GM23248 (cell line): ENCODE results near the gene NEURL4. TPM values are rescaled to one million over a fixed set of nuclear protein-coding genes. Genes with fewer than 3 reads are reported as not detected.
"Not testable (repeated sequence)": the region's sequence is repeated elsewhere in the genome, so short reads cannot be mapped to it uniquely, and the experiment has no call there.

Experiments
- DNase-seq: peaks from one replicate; pipeline ENCODE4 v3.0.0-alpha.2; 2015
- H2AFZ ChIP-seq: fragments of 200-600 bp; sonication (generic); 2 replicates; pipeline ENCODE4 v1.6.1; 2016; ENCODE audit warnings: antibody characterized with exemption
- H3F3A ChIP-seq: fragments of 200-600 bp; sonication (generic); 2 replicates; pipeline ENCODE4 v1.6.1; 2016; ENCODE audit warnings: mild to moderate bottlenecking, antibody characterized with exemption, mixed run types; ENCODE audit not compliant: insufficient read depth
- H3K27ac ChIP-seq: fragments of 200-600 bp; sonication (generic); 2 replicates; pipeline ENCODE4 v1.5.1; 2016; ENCODE audit warnings: mild to moderate bottlenecking
- H3K27me3 ChIP-seq: fragments of 200-600 bp; sonication (generic); replicated peaks from 2 replicates; pipeline ENCODE4 v1.6.1; 2016; ENCODE audit warnings: mild to moderate bottlenecking; ENCODE audit not compliant: insufficient read depth
- H3K36me3 ChIP-seq: fragments of 200-600 bp; sonication (generic); 2 replicates; pipeline ENCODE4 v1.6.1; 2016; ENCODE audit warnings: low read depth, mild to moderate bottlenecking
- H3K4me1 ChIP-seq: fragments of 200-600 bp; sonication (generic); 2 replicates; pipeline ENCODE4 v1.6.1; 2016; ENCODE audit warnings: mild to moderate bottlenecking; ENCODE audit not compliant: insufficient read depth
- H3K4me2 ChIP-seq: fragments of 200-600 bp; sonication (generic); one replicate; pipeline ENCODE4 v1.6.1; 2016; ENCODE audit warnings: mild to moderate bottlenecking; ENCODE audit not compliant: unreplicated experiment
- H3K4me3 ChIP-seq: fragments of 200-600 bp; sonication (generic); 2 replicates; pipeline ENCODE4 v1.5.1; 2016; ENCODE audit warnings: mild to moderate bottlenecking
- H3K79me2 ChIP-seq: fragments of 200-600 bp; sonication (generic); 2 replicates; pipeline ENCODE4 v1.6.1; 2016; ENCODE audit warnings: mild to moderate bottlenecking; ENCODE audit not compliant: insufficient read depth
- H3K9ac ChIP-seq: fragments of 200-600 bp; sonication (generic); 2 replicates; pipeline ENCODE4 v1.6.1; 2016; ENCODE audit warnings: mild to moderate bottlenecking
- H3K9me2 ChIP-seq: fragments of 200-600 bp; sonication (generic); 2 replicates; pipeline ENCODE4 v1.6.1; 2016; ENCODE audit warnings: mixed run types, mild to moderate bottlenecking, moderate library complexity; ENCODE audit not compliant: insufficient read depth
- H3K9me3 ChIP-seq: fragments of 200-600 bp; sonication (generic); one replicate; pipeline ENCODE4 v1.6.1; 2017; ENCODE audit warnings: low read depth
- H4K20me1 ChIP-seq: fragments of 200-600 bp; sonication (generic); 2 replicates; pipeline ENCODE4 v1.6.0; 2016; ENCODE audit not compliant: insufficient read depth
- EZH2 ChIP-seq: fragments of 200-600 bp; sonication (generic); IDR thresholded peaks from 2 replicates; pipeline ENCODE4 v1.6.1; 2018; ENCODE audit warnings: antibody characterized with exemption, mild to moderate bottlenecking; ENCODE audit not compliant: insufficient read depth, poor library complexity, severe bottlenecking
- EZH2phosphoT487 ChIP-seq: fragments of 200-600 bp; sonication (generic); IDR thresholded peaks from 2 replicates; pipeline ENCODE4 v1.6.1; 2018; ENCODE audit warnings: antibody characterized with exemption, moderate library complexity, mild to moderate bottlenecking, low read depth; ENCODE audit not compliant: insufficient read depth
- WGBS, 2 experiments: methylation state at CpG; one replicate each; pipeline ENCODE4 v1.1.6; 2015 to 2017; ENCODE audit warnings: low lambda C conversion rate in 2 of 2, low coverage in 1 of 2; ENCODE audit errors: missing lambda C conversion rate in 2 of 2; 5-methylcytosine and 5-hydroxymethylcytosine counted together
- in situ Hi-C: fragments of 300-500 bp; cut with MboI; formaldehyde crosslinking; loops from 2 replicates; pipeline ENCODE4 v1.15.0; 2020
- polyA plus RNA-seq: library from polyadenylated mRNA; unstranded; fragments of >200 nt; fragmentation: Nextera tagmentation; extraction: Ambion mirVana; gene quantifications from 2 replicates; pipeline ENCODE4 v1.2.1, GENCODE V29; 2016
- total RNA-seq: library from RNA; depleted of rRNA; stranded (reverse); fragments of >200 nt; shearing (Covaris generic); gene quantifications from 2 replicates; pipeline ENCODE4 v1.2.3, GENCODE V29; 2014; rRNA removed

Gene NEURL4
- total RNA-seq (12.8 and 20.1 TPM in 2 replicates), polyA plus RNA-seq (2.0 and 2.1 TPM in 2 replicates)

DNA sequence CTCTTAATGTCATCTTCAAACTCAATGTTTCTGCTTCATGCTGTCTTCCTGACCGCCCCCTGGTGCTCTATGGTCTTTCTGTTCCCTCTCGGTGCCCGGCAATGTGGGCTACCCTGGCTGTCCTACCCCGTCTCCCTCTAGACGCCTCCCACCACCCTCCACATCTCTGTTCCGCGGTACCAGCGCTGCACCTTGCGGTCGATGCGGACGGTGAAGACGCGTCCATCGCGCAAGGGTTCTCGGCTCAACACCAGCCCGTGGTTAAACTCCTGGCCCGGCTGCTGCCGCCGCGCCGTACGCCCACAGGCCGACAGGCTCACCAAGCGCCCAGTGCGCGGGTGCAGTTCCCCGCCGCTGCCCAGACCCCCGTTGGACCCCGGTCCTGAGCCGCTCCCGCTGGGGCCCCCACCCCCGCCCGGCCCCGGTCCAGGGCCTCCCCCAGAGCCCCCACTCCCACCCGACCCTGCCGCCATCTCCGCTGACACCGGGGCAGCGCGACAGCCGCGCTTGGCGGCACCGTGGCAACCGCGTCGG lies at the start of gene NEURL4:
Gene NEURL4 (minus strand): TSS at position 496 of the 534 bp plus-strand sequence. CDS start 23 bp downstream, at position 473.
- DNase-seq, result peak; percentile 76
- Histone ChIP-seq H3K9ac (peak within 1 kb of the TSS; percentile 80), H3K27me3 (no peaks in the 10 kb centered on the region), H3K4me3 (peak within 1 kb of the TSS; percentile 83), H3K27ac (peak within 1 kb of the TSS; percentile 60), H3K79me2 (peaks cover 21% of the 10 kb centered on the region), H3K4me1 (peaks cover 7% of the 10 kb centered on the region; the same call in 1 of the 2 replicates), H3K4me2 (peak within 1 kb of the TSS; percentile 88), H3F3A (no peaks in the 10 kb centered on the region), H3K9me2 (no peaks in the 10 kb centered on the region), H4K20me1 (no peaks in the 10 kb centered on the region), H3K9me3 (no peaks in the 10 kb centered on the region), H2AFZ (peak within 1 kb of the TSS; percentile 87), H3K36me3 (no peaks in the 10 kb centered on the region; the same call in 1 of the 2 replicates)
- 0 to 2% methylated on average over 35 to 49 of the region's 50 CpGs for WGBS, 2 experiments
- in situ Hi-C loops, result no loop called here
- TF ChIP-seq EZH2phosphoT487 (no peak), EZH2 (no peak)

DNA sequence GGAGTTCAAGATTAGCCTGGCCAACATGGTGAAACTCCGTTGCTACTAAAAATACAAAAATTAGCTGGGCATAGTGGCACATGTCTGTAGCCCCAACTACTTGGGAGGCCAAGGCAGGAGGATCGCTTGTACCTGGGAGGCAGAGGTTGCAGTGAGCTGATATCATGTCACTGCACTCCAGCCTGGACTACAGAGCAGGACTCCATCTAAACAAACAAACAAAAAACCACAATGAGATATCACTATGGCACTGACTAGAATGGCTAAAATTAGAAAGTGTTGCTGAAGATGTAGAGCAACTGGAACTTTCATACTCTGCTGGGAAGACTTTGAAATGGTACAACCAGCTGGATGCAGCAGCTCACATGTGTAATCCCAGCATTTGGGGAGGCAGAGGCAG lies 45.2 kb upstream of the NEURL4 start:
- no peaks in the 10 kb centered on the region for H3K36me3 ChIP-seq
- no peak overlapping the region for H3K4me3 ChIP-seq
- H2AFZ ChIP-seq, result no peak overlapping the region
- H3K9me3 ChIP-seq, result no peaks in the 10 kb centered on the region
- no peak for DNase-seq
- 71 to 88% methylated on average over 2 of the region's 2 CpGs for whole genome bisulfite sequencing, 2 experiments
- H3K4me1 ChIP-seq, result no peaks in the 10 kb centered on the region
- H3K27me3 ChIP-seq, result no peaks in the 10 kb centered on the region
- H3K79me2 ChIP-seq, result no peaks in the 10 kb centered on the region
- no peaks in the 10 kb centered on the region for H3K9me2 ChIP-seq
- H3K4me2 ChIP-seq, result no peak overlapping the region
- H4K20me1 ChIP-seq, result no peaks in the 10 kb centered on the region
- no peaks in the 10 kb centered on the region for H3F3A ChIP-seq
- no peak overlapping the region for H3K9ac ChIP-seq
- no peak for TF ChIP-seq EZH2phosphoT487
- no peak for TF ChIP-seq EZH2
- in situ Hi-C loops, result no loop called here
- H3K27ac ChIP-seq, result no peak overlapping the region

DNA sequence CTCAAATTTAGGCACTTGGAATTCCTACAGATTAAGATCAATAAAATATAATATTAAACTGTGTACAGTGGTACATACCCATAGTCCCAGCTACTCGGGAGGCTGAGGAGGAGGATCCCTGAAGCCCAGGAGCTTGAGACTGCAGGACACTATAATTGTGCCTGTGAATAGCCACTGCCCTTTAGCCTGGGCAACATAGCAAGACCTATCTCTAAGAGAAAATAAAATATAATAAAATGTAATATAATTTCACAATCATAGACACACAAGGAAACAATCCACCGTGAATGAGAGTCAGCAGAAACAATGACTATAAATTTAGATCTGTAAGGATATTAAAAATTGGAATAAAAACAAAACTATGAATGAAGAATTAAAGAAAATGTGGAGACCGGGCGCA lies 41.7 kb upstream of the NEURL4 start:
- Histone ChIP-seq H3K27ac (no peak overlapping the region), H3K9ac (no peak overlapping the region), H3K27me3 (no peaks in the 10 kb centered on the region), H3F3A (no peaks in the 10 kb centered on the region), H3K9me2 (no peaks in the 10 kb centered on the region), H3K4me1 (no peaks in the 10 kb centered on the region), H3K4me3 (no peak overlapping the region), H3K9me3 (no peaks in the 10 kb centered on the region), H4K20me1 (no peaks in the 10 kb centered on the region), H2AFZ (no peak overlapping the region), H3K79me2 (no peaks in the 10 kb centered on the region), H3K36me3 (no peaks in the 10 kb centered on the region), H3K4me2 (no peak overlapping the region)
- DNase-seq, result no peak
- in situ Hi-C loops, result no loop called here
- WGBS, 2 experiments, result 76 to 85% methylated on average over 4 of the region's 4 CpGs
- TF ChIP-seq EZH2phosphoT487, result no peak
- no peak for TF ChIP-seq EZH2

DNA sequence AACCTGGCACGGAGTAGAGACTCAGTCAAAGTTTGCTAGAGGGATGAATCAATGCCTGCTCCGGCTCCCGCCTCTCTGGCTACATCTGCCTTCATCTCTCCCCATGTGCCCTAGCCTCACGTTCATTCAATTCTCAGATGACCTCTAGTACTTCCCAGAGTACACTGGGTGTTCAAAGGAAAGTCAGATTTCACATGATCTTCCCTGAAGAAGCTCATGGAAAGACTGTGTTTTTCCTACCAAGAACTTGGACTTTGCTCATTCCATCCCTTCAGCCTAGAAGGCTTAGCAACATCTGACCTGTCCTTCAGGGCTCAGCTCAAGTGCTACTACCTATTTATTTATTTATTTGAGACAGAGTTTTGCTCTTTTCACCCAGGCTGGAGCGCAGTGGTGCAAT lies 40.7 kb upstream of the NEURL4 start:
- no peak for DNase-seq
- H2AFZ ChIP-seq, result no peak overlapping the region
- H3K9ac ChIP-seq, result no peak overlapping the region
- no peaks in the 10 kb centered on the region for H4K20me1 ChIP-seq
- no peak overlapping the region for H3K27ac ChIP-seq
- WGBS, 2 experiments, result 81 to 88% methylated on average over 5 of the region's 5 CpGs
- in situ Hi-C loops, result no loop called here
- H3K27me3 ChIP-seq, result no peaks in the 10 kb centered on the region
- no peak overlapping the region for H3K4me3 ChIP-seq
- no peak overlapping the region for H3K4me2 ChIP-seq
- no peaks in the 10 kb centered on the region for H3K36me3 ChIP-seq
- TF ChIP-seq EZH2, result no peak
- TF ChIP-seq EZH2phosphoT487, result no peak
- H3F3A ChIP-seq, result no peaks in the 10 kb centered on the region
- no peaks in the 10 kb centered on the region for H3K79me2 ChIP-seq
- H3K4me1 ChIP-seq, result no peaks in the 10 kb centered on the region
- no peaks in the 10 kb centered on the region for H3K9me2 ChIP-seq
- H3K9me3 ChIP-seq, result no peaks in the 10 kb centered on the region

DNA sequence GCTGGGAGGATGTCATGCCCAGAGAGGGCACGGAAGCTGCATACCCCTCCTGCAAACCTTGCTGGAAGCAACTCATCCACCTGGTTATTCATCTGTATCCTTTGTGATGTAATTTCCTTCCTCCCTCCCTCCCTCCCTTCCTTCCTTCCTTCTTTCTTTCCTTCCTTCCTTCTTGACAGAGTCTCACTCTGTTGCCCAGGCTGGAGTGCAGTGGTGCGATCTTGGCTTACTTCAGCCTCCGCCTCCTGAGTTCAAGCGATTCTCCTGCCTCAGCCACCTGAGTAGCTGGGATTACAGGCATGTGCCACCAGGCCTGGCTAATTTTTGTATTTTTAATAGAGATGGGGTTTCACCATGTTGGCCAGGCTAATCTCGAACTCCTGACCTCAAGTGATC lies 39.5 kb upstream of the NEURL4 start:
- H3K4me3 ChIP-seq, H3K4me2 ChIP-seq, H3K9ac ChIP-seq, H3K27ac ChIP-seq, H3K9me2 ChIP-seq, H3K36me3 ChIP-seq, H2AFZ ChIP-seq, H3F3A ChIP-seq, H3K9me3 ChIP-seq, H3K4me1 ChIP-seq, DNase-seq, H3K79me2 ChIP-seq, H3K27me3 ChIP-seq, H4K20me1 ChIP-seq, in situ Hi-C loops: not testable (repeated sequence)
- WGBS, 2 experiments, result 94 to 95% methylated on average over 5 of the region's 5 CpGs
